ENCODE data around the gene ZNF282. TPM values are rescaled to one million over a fixed set of nuclear protein-coding genes. Genes with fewer than 3 reads are reported as not detected.
A peak's percentile ranks its signal among the peaks of the same experiment; 100 is the strongest.

ZNF282 gene
- total RNA-seq, 6 experiments from 2014 or later, result 18.6 to 23.6 (median 21.0) TPM

DNA sequence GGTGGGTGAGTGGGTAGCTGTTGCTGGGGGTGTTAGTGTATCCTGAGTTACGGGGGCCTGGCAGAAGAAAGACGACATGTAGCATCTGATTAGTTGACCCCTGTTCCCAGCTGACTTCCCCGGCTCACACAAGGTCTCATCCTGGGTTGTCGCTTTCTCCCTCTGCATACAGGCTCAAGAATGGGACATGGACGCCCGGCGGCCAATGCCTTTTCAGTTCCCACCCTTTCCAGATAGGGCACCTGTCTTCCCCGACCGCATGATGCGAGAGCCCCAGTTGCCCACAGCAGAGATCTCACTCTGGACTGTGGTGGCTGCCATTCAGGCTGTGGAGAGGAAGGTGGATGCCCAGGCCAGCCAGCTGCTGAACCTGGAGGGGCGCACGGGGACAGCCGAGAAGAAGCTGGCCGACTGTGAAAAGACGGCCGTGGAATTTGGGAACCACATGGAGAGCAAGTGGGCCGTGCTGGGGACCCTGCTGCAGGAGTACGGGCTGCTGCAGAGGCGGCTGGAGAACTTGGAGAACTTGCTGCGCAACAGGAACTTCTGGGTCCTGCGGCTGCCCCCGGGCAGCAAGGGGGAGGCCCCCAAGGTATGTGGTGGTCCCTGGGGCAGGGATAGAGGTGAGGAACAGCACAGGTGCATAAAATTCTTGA, 2.9 kb downstream of the ZNF282 start:
- H3K27me3 Mint-ChIP-seq (ENCODE audit: insufficient read depth), result peaks cover 3% of the 10 kb centered on the region; the same call in 1 of the 2 replicates
- H3K9me3 Mint-ChIP-seq, result no peaks in the 10 kb centered on the region
- 0 out of 2 replicates have a peak overlapping the region, but pooled peaks have one; percentile 38 for H3K27ac Mint-ChIP-seq
- TF ChIP-seq, protein P1, sequence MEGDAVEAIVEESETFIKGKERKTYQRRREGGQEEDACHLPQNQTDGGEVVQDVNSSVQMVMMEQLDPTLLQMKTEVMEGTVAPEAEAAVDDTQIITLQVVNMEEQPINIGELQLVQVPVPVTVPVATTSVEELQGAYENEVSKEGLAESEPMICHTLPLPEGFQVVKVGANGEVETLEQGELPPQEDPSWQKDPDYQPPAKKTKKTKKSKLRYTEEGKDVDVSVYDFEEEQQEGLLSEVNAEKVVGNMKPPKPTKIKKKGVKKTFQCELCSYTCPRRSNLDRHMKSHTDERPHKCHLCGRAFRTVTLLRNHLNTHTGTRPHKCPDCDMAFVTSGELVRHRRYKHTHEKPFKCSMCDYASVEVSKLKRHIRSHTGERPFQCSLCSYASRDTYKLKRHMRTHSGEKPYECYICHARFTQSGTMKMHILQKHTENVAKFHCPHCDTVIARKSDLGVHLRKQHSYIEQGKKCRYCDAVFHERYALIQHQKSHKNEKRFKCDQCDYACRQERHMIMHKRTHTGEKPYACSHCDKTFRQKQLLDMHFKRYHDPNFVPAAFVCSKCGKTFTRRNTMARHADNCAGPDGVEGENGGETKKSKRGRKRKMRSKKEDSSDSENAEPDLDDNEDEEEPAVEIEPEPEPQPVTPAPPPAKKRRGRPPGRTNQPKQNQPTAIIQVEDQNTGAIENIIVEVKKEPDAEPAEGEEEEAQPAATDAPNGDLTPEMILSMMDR (IDR thresholded peaks at IDR 0.05), result no peak
- peaks cover 51% of the 10 kb centered on the region for H3K4me1 Mint-ChIP-seq (ENCODE audit: low read depth)
- DNase-seq, result no peak
- H3K36me3 Mint-ChIP-seq (ENCODE audit: low read depth), result peaks cover 50% of the 10 kb centered on the region
- H3K4me3 Mint-ChIP-seq, result no peak overlapping the region

DNA sequence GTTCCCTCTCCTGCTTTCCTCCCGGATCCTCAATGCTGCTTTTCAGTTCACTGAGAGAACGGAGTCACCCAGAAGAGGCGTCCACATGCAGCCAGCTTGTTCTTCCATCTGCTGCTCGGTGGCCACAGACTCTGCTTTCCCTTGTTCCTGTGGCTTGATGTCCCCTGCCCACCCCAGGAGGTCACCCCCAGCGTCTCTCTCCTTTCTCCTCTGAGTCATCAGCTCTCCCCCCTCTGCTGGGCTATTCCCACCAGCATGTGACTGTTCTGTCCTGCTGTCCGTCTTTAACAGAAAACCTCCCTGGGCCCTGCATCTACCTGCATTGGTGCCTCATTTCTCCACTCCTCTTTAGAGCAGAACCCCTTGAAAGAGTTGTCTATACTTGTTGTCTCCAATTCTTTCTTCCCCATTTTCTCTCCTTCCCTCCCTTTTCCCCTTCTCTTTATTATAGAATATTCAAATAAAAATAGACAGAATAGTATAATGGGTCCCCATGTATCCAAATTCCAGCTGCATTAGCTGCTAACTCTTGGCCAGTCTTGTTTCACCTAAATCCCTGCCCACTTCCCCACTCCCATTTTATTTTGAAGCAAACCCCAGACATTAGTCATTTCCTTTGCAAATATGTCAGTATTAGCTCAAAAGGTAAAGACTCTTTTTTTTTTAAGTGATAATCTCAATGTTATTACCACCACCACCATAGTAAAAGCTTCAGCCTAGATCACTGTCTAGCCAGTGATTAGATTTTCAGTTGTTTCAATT, 4.1 kb downstream of the ZNF282 start:
- TF ChIP-seq, protein P1 (IDR thresholded peaks at IDR 0.05), result no peak
- peak; percentile 14 for DNase-seq
- no peaks in the 10 kb centered on the region for H3K9me3 Mint-ChIP-seq
- peaks cover 62% of the 10 kb centered on the region for H3K36me3 Mint-ChIP-seq (ENCODE audit: low read depth)
- peaks cover 59% of the 10 kb centered on the region for H3K4me1 Mint-ChIP-seq (ENCODE audit: low read depth)
- H3K4me3 Mint-ChIP-seq, result peak overlapping the region; percentile 27; the same call in 1 of the 2 replicates
- peaks cover 3% of the 10 kb centered on the region; the same call in 1 of the 2 replicates for H3K27me3 Mint-ChIP-seq (ENCODE audit: insufficient read depth)
- H3K27ac Mint-ChIP-seq, result peak overlapping the region; percentile 79

DNA sequence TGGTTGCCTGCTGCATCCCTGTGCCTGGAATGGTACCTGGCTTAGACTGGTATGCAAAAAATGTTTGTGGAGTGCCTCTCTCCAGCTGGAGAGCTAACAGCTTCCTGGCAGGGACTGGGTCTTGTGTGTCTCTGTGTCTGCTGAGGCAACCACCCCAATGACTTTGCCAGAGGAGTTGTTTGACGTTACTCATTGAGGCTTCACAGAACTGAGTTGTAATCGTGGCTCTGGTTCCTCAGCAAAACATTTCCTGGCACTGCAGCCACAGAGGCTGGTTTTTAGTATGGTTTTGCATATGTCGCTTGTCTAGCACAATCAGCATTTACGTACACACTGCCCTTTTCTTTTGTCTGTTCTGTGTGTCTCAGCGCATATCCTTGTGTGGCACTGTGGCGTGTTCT, 7.5 kb downstream of the ZNF282 start:
- peaks cover 46% of the 10 kb centered on the region for H3K4me1 Mint-ChIP-seq (ENCODE audit: low read depth)
- H3K4me3 Mint-ChIP-seq, result no peak overlapping the region
- no peaks in the 10 kb centered on the region; the same call in 1 of the 2 replicates for H3K27me3 Mint-ChIP-seq (ENCODE audit: insufficient read depth)
- H3K9me3 Mint-ChIP-seq, result no peaks in the 10 kb centered on the region
- peak overlapping the region; percentile 32; the same call in 1 of the 2 replicates for H3K27ac Mint-ChIP-seq
- peaks cover 81% of the 10 kb centered on the region for H3K36me3 Mint-ChIP-seq (ENCODE audit: low read depth)
- DNase-seq, result peak; percentile 41
- TF ChIP-seq, protein P1 (IDR thresholded peaks at IDR 0.05), result no peak

DNA sequence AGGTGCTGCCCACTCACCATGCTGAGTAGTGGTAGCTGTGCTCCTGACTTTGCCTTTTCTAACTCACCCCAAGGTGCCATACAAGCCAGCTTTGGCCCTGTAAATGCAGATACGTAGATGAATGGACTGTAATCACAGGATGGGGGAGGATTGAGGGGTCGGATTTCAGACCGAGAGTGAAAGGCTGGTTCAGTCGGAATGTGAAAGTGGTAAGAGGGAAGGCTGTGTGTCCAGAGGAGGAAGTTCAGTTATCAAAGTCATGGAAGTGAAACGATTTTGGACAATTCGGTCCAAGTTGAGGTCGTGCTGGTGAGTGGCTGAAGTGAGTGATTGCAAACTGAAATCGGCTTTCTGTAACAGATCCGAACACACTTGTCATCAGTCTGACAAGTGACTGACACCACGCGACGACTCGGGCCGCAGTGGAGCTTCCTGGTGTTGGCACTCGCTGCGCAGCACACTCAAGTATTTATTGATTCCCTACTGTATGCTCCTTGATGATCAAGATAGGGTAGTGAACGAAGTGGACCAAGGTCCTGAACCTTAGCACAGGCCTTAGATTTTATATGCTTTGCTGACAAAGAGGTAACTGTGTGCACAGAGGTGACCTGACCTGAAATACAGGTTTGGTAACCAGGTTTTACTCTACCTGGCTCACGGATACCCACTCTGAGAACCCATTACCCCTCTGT, 10.5 kb downstream of the ZNF282 start:
- Mint-ChIP-seq H3K4me3 (no peak overlapping the region), H3K36me3 (ENCODE audit: low read depth) (peaks cover 72% of the 10 kb centered on the region), H3K27me3 (ENCODE audit: insufficient read depth) (no peaks in the 10 kb centered on the region), H3K9me3 (no peaks in the 10 kb centered on the region; the same call in 1 of the 2 replicates), H3K4me1 (ENCODE audit: low read depth) (peaks cover 35% of the 10 kb centered on the region), H3K27ac (no peak overlapping the region)
- TF ChIP-seq, protein P1 (IDR thresholded peaks at IDR 0.05), result no peak
- no peak for DNase-seq

DNA sequence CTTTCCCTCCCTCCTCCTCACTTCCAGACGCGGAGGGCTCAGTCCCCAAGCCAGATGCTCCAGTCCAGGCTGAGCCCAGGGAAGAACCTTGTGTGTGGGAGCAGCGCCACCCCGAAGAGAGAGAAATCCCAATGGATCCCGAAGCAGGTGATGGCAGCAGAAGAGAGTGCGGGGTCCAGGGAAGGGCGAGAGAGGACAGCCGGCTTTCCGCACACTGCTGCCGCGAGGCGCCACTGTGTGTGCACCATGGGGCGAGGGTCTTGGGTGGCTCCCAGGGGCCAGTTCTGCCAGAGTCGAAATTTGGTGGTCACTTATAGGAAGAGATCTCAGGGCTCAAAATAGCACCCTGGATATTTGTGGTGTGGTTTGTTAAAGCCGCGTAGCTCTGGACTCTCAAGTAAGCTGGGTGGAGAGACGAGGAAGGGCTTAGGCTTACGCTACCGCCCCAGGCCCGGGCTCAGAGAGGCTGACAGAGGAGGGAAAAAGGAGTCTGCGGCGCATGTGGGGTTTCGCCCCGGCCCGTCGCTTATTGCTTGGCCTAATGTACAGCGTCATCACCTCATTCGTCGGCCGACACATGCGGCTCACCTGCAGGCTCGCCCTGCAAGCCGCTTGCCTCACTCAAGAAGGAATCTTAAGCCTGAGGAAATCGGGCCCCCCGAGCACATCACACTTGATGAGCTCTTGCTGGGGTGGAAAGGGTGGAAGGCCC, 12.1 kb downstream of the ZNF282 start:
- Mint-ChIP-seq H3K27ac (no peak overlapping the region), H3K36me3 (ENCODE audit: low read depth) (peaks cover 70% of the 10 kb centered on the region)

More for the DNA sequence above, 12.1 kb downstream of the ZNF282 start:
- TF ChIP-seq, protein P1 (IDR thresholded peaks at IDR 0.05), result no peak
- no peaks in the 10 kb centered on the region; the same call in 1 of the 2 replicates for H3K9me3 Mint-ChIP-seq
- peaks cover 29% of the 10 kb centered on the region for H3K4me1 Mint-ChIP-seq (ENCODE audit: low read depth)
- no peak overlapping the region; the same call in 1 of the 2 replicates for H3K4me3 Mint-ChIP-seq
- no peak for DNase-seq
- no peaks in the 10 kb centered on the region for H3K27me3 Mint-ChIP-seq (ENCODE audit: insufficient read depth)

Measured in HFFc6 (cell line).